Measurements from ENCODE around the gene MCTS1.
"Not testable (repeated sequence)": the region's sequence is repeated elsewhere in the genome, so short reads cannot be mapped to it uniquely, and the experiment has no call there.

The MCTS1 gene, protein sequence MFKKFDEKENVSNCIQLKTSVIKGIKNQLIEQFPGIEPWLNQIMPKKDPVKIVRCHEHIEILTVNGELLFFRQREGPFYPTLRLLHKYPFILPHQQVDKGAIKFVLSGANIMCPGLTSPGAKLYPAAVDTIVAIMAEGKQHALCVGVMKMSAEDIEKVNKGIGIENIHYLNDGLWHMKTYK

DNA sequence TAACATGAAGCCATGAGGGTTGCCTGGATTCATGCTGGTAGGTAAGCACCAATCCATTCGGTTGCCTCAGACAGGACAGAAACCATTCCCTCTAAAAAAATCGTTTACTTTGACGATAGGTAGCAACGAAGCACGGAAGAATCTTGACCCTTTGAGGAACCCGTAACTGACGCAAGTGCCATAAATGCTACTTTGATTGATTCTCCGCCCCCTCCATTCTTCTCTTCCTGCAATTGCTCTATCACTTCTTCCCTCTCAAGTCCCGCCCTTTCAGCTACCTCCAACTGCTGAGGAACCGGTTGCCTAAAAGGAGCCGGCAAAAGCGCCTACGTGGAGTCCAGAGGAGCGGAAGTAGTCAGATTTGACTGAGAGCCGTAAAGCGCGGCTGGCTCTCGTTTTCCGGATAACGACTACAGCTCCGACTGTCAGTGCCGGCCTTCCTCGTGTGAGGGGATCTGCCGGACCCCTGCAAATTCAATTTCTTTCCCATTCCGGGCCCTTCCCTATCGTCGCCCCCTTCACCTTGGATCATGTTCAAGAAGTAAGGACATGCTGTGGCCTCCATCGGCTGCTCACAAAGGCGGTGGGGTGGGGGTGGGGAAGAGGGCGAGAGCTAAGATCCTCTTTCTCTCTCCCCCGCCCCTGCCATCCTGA lies at the start of gene MCTS1:
TSS of gene MCTS1 (plus strand) at position 395 of the 654 bp plus-strand sequence. CDS start at position 531, 136 bp downstream.
- DNase-seq (ENCODE audit: low read depth), result peak; percentile 48

DNA sequence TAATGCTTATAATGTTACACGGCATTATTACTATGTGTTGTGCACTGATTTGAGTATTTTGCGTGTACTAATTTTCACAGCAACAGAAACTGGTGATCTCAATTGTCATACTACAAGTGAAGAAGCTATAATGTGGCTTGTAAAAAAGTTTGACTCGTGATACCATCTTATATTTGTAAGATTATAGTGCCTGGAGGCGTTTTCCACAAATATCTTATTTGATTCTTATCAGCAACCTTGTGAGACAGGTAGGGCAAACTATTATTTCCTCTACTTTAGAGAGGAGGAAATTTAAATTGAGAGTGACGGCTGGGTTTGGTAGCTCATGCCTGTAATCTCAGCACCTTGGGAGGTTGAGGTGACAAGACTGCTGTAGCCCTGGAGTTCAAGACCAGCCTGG lies 47.6 kb upstream of the MCTS1 start:
- no peak for DNase-seq (ENCODE audit: low read depth)

DNA sequence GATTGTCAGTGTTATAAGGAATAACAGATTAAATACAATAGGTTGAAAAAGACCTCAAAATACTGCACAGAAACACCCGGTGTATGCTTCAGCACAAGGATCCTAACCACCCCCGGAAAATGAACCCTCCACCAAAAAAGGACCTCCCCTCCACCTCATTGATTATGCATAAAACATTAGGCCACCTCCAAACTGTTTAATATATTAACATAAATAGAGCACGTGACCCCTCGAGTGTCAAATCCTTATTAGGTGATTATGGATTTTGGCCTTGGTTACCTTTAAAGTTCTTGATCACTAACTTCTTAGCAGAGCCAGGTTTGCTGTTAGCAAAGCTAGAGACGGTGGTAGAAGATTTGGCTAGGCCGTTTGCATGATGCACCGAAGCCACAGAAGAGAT lies 44.1 kb upstream of the MCTS1 start:
- DNase-seq (ENCODE audit: low read depth), result no peak

DNA sequence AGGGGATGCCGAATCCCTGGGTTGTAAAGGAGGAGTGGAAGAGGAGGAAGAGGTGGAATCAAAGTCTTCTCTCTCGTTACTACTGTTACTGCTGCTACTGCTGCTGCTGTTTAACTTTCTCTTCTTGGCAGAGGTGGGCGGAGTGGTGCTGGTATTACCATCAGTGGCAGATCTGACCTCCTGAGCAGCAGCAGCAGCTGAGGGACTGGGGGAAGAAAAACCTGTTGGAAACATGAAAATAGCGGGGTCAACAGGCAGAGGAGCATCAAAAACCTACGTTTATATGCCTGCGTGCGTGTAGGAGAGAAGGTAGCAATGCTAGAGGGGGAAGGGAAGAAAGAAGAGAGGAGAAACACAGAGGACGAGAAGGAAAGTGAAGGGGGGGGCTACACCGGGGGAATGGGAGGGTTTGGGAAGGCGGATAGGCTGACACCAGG lies 43.5 kb upstream of the MCTS1 start:
- DNase-seq (ENCODE audit: low read depth), result peak; percentile 16

DNA sequence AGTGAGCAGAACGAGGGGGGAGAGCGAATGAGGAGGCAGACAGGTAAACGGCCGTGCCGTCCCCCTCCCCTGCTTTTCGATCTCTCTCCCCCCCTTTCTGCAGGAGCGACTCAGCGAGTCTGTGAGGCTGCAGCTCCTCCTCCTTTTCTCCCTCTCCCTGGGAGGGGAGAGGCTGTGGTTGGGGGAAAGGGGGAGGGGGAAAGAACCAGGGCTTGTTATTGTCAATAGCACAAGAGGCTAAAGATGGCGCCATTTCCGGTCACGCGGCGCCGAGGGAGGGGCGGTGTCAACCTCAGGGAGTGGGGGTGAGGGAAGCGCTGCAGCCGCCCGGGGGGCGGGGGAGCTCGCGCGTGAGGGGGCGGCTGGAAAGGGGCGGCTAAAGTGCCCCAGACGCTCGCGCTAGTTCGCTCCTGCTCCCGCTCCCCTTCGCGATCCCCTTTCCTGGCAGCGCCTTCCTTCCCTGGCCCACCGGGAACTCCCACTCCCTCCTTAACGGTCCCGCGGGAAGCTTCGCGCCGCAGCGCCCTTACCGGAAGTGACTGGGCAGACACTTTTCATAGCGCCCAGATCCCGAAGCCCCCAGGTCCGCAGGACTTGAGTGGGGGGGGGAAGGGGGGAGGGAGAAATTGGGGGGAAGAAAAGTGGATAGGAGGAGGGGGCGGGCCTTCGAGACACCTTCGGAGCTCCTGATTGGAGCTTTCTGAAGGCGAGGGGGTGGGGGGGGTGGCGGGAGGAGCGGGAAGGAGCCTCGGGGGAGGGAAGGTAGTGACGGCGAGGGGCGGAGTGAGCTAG lies 42.9 kb upstream of the MCTS1 start, which contains the start of gene CUL4B:
TSS of gene CUL4B (minus strand) at position 121 of the 792 bp plus-strand sequence. CDS start 324 bp downstream, outside the sequence.
- DNase-seq (ENCODE audit: low read depth), result peak; percentile 79

DNA sequence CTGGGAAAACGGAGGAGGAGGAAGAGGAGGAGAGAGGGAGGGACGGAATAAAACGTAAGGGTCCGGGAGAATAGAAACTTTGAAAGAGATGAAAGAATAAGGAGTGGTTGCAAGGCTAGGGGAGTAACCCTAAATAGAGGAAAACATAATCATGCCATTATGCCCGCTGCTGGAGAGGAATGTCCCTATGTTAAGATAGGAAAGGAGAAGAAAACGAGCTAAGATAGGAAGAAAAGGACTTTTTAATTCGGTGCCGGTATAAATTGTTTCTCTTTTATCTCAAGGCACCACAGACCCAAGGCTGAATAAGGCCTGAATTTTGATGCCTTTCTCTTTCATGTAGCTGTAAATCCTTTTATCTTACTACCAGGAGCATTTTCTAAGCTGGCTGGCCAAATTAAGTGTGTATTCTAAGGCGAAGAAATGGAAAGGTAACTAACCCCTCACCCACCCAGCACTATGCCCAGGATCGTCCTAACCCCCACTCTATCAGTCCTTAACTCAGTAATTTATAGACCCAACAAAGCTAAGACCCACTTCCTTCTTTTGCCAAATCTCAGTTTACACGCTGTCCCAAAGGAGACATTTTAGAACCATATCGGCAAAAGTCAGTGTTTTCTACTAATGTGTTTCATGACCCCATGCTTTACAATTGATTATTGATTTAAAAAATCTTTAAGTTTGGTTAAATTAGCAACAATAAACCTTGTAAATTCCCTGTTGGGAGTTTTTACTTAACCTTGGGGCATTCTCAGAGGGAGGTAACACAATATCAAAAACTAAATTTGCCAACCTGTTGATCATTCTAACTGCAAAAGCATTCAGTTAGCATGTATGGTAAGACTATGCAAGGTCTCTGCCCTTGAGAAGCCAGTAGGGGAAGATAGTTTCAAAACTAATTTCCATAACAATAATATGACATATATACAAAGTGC lies 42.0 kb upstream of the MCTS1 start:
- no peak for DNase-seq (ENCODE audit: low read depth)

DNA sequence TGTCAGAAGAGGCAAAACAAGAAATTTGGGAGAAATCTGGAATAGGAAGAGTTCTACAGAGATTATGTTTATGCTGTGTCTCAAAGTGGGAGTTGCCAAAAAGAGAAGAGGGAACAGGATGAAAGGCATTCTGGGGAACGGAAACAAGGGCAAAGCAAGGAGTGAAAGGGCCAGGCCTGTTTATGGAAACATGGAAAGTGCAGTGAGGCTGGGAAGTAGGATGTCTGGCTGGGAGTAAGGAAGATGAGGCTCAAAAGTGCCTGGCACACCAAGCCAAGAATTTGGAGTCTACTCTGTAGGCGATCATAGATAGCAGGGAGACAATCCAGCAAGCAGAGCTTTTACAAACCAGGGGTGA lies 41.4 kb upstream of the MCTS1 start:
- DNase-seq (ENCODE audit: low read depth), result no peak

DNA sequence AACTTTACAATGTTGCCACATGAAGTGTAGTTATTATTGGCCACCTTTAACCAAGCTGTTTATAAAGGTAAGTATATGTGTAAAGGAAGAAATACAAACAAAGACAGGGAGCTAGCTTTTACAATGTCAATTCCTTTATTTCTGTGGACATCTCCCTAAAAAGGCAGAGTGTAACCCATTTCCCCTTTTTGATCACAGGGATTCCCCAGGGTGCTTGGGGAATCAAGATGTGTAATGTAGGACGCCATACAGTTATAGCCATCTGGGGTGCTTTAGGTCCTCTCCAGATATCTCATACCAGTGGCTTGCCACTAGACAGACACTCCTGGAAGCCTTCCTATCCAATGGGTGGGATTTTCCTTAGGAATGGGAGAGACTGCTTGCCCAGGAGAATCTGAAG lies 39.0 kb upstream of the MCTS1 start:
- no peak for DNase-seq (ENCODE audit: low read depth)

DNA sequence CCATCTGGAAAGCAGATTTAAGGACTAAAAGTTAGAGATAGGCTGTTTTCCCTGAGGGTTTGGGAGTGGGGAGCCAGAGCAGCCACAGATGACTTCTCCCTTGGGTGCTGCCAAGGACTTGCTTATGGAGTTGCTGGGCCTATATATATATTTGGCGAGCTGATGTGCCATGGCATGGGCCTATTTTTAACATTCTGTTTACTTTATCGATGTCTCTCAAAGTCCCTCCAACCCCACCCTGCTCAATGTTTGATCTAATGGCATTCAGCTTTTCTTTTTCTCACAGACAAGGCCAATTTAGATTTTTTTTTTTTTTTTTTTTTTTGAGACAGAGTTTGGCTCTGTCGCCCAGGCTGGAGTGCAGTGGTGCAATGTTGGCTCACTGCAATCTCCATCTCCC lies 37.1 kb upstream of the MCTS1 start:
- DNase-seq (ENCODE audit: low read depth), result no peak

DNA sequence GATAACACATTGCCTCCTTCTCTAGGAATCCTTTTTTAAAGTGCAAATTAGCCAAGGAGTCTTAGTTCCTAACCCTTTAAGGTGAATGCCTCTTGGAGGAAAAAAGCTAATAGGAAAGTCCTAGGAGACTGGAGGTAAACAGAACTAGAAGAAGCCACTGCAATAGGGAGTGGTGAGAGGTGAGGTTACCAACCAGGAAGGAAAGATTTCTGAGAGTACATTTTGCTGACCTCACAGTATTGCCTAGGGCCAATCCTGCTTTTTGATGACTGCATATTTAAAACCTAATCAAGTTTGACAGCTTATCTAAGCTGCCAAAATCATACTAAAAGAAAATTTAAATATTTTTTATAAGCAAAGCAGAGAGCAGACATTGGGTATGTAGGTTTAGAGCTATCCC lies 35.9 kb upstream of the MCTS1 start:
- DNase-seq (ENCODE audit: low read depth), result no peak

DNA sequence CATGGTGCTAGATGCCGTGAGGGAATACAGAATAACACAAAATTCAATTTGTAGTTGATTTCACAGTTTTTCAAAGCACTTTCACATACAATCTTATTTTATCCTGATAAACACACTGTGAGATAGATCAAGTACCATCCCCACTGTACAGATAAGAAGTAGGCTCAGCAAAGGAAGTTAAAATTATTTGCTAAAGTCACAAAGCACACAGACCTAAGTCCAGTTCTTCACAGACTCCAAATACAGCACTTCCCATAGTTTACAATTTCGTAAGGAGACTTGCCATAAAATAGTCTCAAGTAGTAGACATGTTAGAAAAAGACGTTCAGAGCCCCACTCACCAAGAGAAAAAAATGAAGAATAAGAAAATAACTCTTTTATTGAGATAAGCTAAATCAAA lies 35.3 kb upstream of the MCTS1 start:
- DNase-seq (ENCODE audit: low read depth), result no peak

DNA sequence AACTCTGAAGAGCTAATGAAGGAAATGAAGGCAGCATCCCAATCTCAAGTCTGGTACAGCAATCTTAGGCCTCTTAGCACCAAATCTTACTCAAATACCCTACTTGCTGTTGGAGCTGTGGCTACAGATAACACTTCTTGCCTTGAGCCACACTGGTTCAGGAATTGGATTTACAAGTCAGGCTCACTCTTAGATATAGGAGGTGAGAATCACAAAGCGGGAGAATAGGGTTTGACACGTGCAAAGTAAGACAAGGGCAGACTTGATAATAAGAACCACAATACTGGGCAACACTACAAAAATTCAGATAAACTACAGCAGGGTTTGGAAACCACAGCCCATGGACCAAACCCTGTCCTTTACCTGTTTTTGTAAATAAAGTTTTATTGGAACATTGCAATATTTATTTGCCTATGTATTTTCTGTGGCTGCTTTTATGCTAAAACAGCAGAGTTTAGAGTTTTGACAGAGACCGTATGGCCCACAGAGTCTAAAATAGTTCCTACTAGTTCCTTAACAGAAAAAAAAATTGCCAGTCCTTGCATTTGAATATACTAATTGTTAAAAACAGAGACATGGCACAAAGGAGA lies 33.8 kb upstream of the MCTS1 start:
- DNase-seq (ENCODE audit: low read depth), result no peak

DNA sequence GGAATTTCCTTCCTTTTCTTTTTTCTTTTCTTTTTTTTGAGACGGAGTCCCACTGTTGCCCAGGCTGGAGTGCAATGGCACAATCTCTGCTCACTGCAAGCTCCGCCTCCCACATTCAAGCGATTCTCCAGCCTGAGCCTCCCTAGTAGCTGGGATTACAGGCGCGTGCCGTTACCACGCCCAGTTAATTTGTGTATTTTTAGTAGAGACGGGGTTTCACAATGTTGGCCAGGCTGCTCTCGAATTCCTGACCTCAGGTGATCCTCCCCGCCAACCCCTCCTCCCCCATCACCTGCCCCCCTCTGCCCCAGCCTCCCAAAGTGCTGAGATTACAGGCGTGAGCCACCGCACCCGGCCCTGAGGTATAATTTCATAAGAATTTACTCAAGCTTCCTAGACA lies 30.1 kb upstream of the MCTS1 start:
- not testable (repeated sequence) for DNase-seq (ENCODE audit: low read depth)

DNA sequence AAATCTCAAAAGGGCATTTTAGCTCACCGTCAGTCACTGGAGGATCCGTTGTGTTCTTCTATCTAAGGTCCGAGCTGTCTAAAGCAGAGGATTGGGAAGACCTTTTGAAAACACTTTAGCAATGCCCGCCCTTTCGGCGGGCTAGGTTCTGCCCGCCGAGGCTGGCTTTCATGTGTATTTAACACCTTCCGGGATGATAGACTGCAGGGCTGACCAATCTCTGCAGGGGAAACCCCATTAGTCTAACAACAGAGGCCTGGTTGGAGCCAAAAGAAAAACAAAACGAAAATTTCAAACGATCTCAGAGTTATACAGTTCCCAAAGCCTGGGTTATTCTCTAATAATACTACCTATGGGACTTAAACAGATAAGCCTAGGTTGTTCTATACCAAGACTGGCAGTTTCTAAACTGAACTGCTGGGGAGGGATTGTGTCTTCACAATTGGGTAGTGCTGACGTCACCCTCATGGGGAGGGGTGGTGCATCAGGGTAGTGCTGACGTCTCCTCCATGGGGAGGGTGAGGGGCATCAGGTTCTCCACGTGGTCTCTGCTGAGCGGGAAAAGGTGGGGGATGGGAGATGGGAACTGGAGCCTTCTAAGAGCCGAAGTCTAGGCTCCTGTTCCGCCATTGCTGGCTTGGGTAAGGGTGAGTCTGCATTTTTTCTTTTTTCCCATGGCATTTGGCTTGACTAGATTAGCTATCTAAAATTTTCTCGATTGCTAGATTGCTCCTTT lies 28.4 kb upstream of the MCTS1 start:
- DNase-seq (ENCODE audit: low read depth), result no peak

DNA sequence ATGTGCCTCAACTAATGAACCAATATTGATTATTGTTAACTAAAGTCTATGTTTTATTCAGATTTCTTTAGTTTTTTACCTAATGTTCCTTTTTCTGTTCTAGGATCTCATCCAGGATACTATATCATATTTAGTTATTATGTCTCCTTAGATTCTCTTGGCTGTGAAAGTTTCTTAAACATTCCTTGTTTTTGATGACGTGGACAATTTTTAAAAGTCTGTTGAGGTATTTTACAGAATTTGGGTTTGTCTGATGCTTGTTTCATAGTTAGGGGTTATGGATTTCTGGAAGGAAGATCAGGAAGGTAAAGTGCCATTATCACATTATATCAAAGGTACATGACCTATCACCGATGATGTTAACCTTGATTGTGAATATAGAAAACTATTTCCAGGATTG lies 18.2 kb upstream of the MCTS1 start:
- DNase-seq (ENCODE audit: low read depth), result no peak

DNA sequence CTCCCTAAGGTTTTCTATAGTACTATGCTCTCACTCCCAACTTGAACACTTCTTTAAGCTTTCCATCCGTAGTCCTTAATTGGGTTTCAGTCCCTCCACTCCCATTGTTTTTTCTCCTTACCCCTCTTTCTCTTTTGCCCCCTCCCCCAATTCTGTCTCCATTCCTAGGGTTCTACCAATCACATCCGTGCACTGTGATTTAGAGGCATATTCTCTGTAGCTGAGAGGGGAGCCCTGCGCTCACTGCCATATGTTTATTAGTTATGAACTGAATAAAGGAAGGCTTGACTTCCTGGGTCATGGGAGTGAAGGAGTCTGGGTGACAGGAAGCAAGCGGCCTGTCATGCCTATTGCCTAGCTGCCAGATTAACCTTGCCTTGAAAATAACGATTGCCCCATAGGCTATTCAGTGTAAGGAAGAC lies 471 bp downstream of the MCTS1 start:
- DNase-seq (ENCODE audit: low read depth), result no peak

DNA sequence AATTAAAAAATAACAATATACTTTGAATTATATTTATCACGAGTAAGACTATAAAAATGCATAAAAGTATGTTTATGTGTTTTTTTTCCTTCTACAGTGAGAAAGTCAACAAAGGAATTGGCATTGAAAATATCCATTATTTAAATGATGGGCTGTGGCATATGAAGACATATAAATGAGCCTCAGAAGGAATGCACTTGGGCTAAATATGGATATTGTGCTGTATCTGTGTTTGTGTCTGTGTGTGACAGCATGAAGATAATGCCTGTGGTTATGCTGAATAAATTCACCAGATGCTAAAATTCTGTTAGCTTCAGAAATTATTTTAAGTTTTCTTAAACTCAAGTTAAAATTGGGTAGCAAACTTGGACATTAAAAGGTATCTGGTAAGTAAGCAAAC lies 8.2 kb downstream of the MCTS1 start:
- no peak for DNase-seq (ENCODE audit: low read depth)

DNA sequence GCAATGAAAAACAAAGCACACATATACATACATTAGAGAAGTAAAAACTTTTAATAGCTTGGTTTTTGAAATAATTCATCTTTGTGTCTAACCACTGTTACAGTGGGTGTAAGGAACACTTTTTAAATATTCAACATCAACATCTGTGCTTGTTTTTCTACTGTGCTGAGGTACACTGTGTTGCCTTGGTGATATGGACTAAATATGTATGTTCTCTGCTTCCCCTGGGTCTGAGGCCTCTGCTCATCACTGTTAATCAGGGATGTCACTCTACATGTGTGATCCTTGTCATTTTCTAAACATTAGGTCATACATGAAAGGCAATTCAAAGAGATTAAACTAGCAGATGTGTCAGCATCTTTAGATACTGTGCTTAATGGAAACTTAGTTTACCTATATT lies 10.9 kb downstream of the MCTS1 start:
- no peak for DNase-seq (ENCODE audit: low read depth)

DNA sequence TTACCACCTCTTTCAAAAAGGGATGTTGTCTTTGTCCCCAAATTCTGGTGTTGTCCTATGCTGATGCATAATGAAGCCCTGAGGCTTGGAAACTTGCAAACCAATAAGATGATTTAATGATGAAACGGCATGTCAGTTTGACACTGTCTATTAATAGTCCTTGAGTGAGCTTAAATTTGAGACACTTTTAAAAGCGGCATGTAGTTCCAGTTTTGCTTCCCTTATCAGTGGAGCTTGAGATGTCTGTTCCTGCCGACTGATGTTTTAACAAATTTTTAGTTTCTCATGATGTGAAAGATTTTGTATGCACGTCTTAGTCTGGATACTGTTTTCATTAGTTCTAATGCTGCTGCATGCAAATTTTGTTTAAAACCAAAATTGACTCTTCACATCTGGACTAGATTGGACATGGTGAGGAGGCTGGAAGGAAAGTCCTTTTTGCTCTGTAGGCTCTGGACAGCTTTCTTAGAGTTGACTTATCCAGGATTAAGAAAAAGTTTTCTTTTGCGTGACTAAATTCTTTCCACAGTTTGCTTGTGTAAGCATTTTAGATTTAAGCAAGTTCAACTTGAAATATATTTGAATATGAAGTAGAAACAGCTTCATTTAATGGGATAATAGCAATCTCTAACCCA lies 14.2 kb downstream of the MCTS1 start:
- DNase-seq (ENCODE audit: low read depth), result no peak

DNA sequence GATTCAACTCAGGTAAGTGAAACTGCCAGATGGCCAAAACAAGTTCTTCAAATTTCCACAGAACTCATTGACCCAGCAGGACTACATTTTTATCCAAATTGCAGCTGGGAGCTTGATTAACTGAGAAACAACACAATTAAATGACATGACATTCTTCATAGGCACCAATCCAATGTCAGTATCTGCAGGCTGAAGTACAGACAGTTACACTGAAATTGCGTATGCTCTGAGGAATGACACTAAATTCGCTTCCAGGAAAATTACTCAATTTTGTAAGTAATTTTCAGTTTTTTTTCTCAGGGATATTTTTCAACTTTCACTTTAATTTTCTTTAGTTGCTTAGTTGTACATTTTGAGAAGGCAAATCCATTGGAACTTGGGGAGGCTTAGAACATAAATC lies 21.5 kb downstream of the MCTS1 start:
- DNase-seq (ENCODE audit: low read depth), result no peak
